HG02938 (cell line): ENCODE data around the gene STXBP5L.
"Not testable (repeated sequence)": the region's sequence is repeated elsewhere in the genome, so short reads cannot be mapped to it uniquely, and the experiment has no call there.

ENCODE experiments used
- ATAC-seq: cut with Tn5 transposase; IDR thresholded peaks from one replicate; pipeline ENCODE4 v1.9.1; 2021; ENCODE audit warnings: mild to moderate bottlenecking, moderate library complexity; ENCODE audit not compliant: unreplicated experiment

Gene STXBP5L

DNA sequence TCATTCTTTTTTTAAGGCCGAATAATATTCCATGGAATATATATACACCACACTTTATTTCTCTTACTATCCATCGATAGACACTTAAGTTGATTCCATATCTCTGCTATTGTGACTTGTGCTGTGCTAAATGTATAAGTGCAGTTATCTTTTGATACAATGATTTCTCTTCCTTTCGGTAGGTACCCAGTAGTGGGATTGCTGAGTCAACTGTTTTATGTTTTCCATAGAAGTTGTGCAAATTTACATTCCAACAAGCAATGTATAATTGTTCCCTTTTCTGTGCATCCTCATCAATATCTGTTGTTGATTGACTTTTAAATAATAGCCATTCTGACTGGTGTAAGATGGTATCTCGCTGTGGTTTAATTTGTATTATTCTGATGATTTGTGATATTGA is 81.0 kb downstream of the STXBP5L start:
- ATAC-seq, result no peak

DNA sequence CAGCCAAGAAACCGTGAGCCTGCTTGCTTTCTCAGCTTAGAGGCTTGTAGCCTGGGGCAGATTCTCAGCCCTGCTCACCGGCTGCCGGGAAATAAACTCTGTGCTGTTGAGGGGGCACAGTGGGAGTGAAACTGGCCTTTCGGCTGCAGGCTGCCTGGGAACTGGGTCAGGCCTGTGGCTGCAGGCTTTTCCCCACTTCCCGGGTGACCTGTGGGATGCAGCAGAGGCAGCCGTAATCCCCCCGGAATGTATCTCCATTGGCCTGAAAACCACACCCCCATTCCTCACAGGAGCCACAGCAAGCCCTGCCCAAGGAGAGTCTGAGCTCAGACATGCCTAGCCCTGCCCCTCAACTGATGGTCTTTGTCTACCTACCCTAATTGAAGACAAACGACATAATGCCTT is 110.9 kb downstream of the STXBP5L start:
- ATAC-seq, result no peak

DNA sequence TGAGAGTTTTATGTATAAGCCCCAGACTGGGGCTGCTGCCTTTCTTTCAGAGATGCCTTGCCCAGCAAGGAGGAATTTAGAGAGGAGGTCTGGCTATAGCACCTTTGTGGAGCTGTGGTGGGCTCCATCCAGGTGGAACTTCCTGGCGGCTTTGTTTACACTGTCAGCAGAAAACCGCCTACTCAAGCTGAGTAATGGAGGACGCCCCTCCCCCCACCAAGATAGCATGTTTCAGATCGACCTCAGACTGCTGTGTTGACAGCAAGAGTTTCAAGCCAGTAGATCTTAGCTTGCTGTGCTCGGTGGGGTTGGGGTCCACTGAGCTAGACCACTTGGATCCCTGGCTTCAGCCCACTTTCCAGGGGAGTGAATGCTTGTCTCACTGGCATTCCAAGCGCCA is 155.6 kb downstream of the STXBP5L start:
- ATAC-seq, result no peak

DNA sequence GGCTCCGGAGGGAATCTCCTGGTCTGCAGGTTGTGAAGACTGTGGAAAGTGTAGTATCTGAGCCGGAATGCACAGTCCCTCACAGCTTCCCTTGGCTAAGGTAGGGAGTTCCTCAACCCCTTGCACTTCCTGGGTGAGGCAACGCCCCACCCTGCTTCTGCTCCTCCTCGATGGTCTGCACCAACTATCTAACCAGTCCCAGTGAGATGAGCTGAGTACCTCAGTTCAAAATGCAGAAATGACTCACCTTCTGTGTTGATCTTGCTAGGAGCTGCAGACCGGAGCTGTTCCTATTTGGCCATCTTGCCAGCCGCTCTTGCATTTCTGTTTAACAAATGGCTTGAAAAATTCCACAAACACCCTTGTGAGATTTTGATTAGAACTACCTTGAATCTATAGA is 156.1 kb downstream of the STXBP5L start:
- ATAC-seq, result no peak

DNA sequence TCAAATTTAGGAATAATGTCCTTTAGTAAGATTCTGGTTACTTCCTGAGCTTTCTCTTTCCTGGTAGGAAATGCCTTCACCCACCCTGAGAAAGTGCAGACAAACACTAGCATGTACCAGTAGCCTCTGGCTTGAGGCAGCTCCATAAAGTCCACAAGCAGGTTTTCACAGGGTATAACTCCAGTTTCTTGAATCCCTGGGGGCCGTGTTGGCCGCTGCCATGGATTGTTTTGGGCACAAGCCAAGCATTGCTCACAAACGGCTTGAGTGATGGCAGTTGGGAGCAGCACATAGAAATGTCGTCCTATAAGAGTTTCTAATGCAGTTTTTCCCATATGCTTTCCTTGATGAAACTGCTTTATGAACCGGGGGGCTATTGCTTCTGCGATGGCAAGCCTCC is 164.1 kb downstream of the STXBP5L start:
- no peak for ATAC-seq

DNA sequence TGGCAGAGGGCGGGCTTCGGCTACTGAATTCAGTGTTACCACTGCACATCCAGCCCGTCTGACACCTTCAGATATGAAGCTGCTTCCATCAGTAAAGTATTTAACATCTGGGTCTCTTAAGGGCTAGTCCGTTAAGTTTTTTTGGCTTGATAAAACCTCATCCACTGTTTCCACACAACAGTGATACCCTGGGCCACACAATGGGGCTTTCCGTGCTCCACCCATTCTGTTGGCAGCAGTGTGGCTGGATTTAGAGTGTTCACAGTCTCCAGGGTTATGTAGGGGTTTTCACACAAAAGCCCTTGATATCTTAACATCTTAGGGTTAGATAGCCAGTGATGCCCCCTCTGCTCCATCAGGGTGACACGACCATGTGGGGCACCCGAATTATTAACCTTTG is 165.0 kb downstream of the STXBP5L start:
- ATAC-seq, result no peak

DNA sequence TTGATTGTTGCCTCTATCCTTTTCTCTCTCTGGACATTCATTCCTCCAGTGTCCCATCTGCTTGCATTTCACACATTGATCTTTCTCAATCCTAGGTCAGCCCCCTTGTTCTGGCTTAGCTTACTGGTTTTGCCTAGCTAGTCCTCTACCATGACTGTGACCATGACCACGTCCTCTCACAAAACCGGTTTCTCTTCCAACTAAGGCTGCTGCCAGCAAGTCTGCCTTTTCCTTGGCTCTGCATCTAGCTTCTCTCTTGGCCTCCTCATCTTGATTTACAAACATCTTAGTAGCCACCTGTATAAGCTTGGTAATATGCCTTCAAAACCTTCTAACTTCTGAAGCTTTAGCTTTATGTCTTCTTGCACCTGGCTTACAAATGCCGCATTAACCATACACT is 167.2 kb downstream of the STXBP5L start:
- ATAC-seq, result no peak

DNA sequence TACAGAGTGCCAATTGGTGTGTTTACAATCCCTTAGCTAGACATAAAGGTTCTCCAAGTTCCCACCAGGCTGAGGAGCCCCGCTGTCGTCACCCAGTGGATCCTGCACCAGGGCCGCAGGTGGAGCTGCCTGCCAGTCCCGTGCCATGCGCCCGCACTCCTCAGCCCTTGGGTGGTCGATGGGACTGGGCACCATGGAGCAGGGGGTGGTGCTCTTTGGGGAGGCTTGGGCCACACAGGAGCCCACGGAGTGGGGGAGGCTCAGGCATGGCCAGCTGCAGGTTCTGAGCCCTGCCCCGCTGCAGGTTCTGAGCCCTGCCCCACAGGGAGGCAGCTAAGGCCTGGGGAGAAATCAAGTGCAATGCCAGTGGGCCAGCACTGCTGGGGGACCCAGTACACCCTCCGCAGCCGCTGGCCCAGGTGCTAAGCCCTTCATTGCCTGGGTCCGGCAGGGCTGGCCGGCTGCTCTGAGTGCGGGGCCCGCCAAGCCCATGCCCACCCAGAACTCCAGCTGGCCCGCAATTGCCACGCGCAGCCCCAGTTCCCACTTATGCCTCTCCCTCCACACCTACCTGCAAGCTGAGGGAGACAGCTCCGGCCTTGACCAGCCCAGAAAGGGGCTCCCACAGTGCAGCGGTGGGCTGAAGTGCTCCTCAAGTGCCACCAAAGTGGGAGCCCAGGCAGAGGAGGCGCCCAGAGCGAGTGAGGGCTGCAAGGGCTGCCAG is 170.5 kb downstream of the STXBP5L start:
- ATAC-seq, result not testable (repeated sequence)

DNA sequence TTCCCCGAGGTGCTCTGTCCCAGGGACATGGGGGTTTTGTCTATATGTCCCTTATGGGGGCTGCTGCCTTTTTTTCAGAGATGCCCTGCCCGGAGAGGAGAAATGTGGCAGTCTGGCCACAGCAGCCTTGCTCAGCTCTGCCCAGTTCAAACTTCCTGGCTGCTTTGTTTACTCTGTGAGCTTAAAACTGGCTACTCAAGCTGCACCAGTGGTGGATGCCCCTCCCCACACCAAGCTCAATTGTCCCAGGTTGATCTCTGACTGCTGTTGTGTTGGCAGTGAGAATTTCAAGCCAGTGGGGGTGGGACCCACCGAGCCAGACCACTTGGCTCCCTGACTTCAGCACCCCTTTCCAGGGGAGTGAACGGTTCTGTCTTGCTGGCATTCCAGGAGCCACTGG is 188.9 kb downstream of the STXBP5L start:
- no peak for ATAC-seq

DNA sequence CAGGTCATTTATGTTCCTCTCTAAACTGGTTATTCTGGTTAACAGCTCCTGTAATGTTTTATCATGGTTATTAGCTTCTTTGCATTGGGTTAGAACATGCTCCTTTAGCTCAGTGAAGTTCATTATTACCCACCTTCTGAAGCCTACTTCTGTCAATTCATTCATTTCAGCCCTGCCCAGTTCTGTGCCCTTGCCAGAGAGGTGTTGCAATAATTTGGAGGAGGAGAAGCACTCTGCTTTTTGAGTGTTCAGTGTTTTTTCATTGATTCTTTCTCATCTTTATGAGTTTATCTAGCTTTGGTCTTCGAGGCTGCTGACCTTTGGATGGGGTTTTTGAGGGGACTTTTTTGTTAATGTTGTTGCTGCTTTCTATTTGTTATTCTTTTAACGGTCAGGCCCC is 203.1 kb downstream of the STXBP5L start:
- ATAC-seq, result not testable (repeated sequence)

DNA sequence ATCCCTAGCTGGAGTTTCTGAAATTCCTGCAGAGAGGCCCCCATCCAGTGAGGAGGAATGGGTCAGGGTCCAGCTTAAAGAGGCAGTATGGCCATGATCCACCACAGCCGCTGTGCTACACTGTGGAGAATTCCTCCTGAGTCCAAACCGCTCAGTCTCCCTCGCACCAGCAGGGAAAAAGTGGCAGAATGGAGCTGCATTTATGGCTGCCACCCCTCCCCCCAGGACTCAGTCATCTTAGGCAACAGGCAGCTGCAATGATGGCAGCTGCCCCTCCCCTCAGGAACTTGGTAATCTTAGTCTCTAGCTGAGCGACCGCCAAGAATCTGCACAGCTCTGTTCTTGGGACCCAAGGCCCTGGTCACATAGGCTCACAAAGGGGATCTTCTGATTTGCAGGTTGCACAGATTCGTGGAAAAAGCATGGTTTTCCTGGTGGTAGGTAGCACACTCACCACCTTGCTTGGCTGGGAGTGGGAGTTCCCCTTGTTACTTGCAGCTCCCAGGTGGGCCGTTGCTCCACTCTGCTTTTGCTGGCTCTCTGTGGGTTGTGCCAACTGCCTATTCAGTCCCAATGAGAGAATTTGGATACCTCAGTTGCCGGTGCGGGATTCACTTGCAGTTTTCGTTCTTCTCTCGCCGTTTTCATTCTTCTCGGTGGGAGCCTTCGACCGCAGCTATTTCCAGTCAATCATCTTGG is 204.1 kb downstream of the STXBP5L start:
- ATAC-seq, result no peak

DNA sequence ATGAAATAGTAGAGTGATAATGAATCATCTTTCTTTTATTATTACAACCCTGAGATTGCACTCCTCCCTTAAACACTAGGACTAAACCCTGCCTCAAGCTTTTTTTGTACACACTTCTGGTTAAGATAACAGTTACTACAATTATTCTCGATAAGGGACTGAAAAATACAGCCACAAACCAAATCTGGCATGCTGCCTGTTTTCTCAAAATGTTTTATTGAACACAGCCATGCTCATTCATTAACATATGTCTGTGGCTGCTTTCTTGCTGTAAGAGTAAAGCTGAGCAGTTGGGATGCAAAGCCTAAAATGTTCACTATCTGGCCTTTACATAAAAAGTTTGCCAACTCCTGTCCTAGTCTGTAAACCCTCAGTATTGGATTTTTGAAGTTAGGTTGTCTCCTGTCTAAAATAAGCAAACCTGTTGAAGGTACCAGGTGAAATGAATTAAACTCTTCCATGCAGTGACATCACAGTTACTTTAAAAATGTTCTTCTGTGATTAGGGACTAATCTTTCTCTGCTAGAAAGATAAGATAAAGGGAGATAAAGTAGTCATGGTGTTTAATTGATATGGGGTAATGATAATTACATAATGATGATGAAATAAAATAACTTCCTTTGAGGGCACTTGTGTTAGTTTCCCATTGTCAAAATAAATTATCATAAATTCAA is 218.2 kb downstream of the STXBP5L start:
- ATAC-seq, result no peak

DNA sequence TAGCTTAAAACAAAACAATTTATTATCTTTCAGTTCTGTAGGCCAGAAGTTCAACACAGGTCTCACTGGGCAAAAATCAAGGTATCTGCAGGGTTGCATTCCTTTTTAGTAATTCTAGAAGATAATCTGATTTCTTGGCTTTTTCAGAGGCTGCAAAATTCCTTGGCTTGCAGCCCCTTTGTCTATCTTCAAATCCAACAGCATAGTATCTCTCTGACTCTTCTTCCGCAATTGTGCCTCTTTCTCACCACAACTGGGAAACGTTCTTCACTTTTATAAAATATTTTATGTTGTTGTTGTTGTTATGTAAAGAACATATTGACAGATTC is 218.7 kb downstream of the STXBP5L start:
- ATAC-seq, result no peak

DNA sequence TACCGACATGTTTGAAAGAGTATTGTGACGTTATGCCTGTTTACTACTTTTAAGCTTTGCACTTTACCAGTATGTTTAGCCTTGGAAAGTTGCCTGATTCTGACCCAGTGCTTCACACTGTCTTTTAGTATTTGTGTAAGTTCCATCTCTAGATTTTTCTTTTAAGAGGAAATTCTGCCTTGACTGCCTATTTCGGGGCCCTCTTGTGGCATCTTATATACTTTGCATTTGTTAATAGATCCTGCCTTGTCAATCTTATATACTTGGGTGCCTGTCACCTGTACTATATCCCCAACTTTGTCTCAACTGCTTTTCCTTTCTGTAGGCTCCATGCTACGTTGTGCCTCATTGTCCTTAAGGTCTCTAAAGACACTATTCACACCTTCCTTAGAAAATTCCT is 244.6 kb downstream of the STXBP5L start:
- no peak for ATAC-seq

DNA sequence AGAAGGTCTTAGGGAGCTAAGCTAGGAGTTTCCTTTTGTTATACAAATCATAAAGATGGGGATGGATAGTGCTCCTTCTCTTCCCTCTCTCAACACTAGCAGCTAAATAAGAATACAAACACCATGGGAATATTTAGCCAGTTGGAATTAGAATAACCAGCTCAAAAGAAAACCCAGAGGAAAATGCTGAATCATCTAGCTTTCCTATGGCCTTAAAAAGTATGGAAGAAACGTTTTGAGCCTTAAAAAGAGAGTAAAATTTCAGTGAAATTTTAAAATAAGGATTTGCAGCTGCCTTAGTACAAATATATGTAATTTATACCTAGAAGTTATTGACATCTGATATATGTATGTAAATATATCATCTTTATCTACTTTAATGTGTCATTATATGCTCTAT is 245.8 kb downstream of the STXBP5L start:
- no peak for ATAC-seq

DNA sequence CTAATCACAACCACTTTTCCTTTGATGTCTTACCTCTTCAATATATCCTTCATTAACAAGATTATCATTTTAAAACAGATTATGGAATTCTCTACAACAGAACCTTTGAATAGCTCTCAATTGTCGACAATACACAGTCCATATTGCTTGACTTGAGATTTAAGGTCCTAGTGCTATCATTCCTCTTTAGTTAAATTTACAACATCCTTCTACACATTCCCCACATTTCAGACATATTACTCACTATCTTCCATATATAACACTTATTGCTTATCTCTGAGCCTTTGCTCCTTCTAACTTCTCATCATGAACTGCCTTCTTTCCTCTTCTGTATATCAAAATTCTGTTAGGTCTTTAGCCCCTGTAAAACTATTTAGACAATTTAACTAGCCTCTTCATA is 247.0 kb downstream of the STXBP5L start:
- ATAC-seq, result no peak

DNA sequence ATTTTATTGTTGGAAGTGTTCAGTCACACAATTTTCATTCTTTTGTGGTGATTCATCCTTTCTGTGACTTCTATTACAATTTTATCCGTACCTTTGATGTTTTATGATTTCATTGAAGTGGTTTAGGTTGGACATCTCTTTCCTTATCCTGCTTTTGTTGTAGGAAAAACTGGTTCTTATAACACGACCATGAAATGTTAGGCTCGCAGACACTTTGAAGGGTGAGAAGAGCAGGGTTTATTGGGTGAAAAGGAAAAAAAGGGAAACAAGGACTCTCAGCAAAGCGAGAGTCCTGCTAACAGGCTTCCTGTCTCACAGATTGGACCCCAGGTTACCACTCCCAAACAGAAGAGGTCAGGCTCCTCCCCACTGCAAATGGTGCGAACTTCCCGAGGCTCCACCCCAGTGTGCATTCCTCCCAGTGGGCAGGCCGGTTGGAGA is 257.4 kb downstream of the STXBP5L start:
- ATAC-seq, result no peak

DNA sequence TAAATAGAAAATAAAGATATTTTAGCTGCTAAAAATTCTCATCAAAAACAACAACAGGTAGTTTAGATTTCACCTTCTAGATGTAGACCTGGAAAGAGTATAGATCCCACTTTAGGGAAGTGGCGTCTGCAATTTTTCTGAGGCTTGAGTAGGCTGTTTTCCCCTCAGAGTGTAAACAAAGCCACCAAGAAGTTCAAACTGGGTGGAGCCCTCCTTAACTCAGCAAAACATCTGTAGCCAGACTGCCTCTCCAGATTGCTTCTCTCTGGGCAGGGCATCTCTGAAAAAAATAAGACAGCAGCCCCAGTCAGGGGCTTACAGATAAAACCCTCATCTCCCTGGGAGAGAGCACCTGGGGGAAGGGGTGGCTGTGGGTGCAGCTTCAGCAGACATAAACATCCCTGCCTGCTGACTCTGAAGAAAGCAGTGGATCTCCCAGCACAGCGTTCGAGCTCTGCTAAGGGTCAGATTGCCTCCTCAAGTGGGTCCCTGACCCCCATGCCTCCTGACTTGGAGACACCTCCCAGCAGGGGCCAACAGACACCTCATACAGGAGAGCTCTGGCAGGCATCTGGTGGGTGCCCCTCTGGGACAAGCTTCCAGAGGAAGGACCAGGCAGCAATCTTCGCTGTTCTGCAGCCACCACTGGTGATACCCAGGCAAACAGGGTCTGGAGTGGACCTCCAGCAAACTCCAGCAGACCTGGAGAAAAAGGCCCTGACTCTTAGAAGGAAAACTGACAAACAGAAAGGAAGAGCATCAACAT is 259.6 kb downstream of the STXBP5L start:
- no peak for ATAC-seq

DNA sequence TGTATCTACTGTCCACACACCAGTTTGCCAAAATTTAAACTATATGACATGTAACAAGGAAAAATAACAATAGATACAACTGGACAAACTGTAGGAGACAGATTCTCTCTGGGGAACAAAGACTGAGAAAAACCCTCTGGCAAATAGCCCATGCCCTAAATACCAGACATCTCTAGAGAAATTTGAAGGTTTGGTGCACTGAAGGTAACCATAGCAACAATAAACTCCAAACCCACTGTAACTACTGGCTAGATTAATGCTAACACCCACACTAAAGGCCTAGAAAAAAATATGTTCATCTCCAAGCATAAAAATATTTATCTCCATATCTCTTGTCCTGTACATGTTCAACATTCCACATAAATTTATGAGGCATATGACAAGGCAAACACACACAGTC is 267.1 kb downstream of the STXBP5L start:
- no peak for ATAC-seq

DNA sequence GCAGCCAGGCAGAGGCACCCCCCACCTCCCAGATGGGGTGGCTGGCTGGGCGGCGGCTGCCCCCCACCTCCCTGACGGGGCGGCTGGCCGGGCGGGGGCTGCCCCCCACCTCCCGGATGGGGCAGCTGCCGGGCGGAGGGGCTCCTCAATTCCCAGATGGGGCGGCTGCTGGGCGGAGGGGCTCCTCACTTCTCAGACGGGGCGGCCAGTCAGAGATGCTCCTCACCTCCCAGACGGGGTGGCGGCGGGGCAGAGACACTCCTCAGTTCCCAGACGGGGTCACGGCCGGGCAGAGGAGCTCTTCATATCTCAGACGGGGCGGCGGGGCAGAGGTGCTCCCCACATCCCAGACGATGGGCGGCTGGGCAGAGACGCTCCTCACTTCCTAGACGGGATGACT is 282.6 kb downstream of the STXBP5L start:
- ATAC-seq, result not testable (repeated sequence)

DNA sequence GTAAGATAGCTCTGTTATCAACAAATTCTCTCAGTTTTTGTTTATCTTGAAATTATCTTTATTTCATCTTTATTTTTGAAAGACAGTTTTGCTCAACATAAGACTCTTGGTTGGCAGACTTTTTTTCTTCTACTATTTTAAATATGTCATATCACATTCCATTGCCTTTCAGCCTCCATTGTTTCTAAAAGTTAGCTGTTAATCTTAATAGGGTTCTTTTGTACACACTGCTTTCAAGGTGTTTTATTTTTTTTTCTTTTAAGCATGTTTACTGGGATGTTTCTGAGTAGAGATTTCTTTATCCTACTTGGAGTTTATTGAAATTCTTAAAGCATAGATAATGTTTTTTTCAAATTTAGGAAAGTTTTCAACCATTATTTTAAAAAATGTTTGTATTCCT is 294.6 kb downstream of the STXBP5L start:
- ATAC-seq, result no peak
